ENCODE data around the gene NFYC. TPM values are rescaled to one million over a fixed set of nuclear protein-coding genes. Genes with fewer than 3 reads are reported as not detected.

The NFYC gene
- total RNA-seq, 1 donor from 2014 or later: 38.0 TPM

DNA sequence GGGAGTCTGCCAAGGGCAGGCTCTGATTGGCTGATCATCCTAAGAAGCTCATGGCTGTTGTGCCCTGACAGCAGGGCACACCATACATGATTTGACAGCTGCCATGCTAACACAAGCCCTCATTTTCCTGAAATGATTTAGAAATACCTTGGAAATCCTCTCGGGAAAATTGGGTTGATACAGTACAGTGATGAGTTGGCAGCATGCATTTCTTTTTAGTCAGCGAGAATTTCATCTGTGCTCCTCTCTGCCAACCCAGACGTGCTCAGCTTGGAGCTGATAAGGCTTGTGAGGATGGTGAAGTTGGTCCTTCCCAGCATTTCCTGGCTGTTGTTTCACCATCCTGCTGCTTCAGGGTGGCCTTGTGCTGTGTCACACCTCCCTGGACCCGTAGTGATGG is 69.5 kb downstream of the NFYC start:
- no peaks in the 10 kb centered on the region for H3K36me3 ChIP-seq
- TF ChIP-seq, protein P1, sequence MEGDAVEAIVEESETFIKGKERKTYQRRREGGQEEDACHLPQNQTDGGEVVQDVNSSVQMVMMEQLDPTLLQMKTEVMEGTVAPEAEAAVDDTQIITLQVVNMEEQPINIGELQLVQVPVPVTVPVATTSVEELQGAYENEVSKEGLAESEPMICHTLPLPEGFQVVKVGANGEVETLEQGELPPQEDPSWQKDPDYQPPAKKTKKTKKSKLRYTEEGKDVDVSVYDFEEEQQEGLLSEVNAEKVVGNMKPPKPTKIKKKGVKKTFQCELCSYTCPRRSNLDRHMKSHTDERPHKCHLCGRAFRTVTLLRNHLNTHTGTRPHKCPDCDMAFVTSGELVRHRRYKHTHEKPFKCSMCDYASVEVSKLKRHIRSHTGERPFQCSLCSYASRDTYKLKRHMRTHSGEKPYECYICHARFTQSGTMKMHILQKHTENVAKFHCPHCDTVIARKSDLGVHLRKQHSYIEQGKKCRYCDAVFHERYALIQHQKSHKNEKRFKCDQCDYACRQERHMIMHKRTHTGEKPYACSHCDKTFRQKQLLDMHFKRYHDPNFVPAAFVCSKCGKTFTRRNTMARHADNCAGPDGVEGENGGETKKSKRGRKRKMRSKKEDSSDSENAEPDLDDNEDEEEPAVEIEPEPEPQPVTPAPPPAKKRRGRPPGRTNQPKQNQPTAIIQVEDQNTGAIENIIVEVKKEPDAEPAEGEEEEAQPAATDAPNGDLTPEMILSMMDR (IDR thresholded peaks at IDR 0.05): no peak
- TF ChIP-seq EZH2phosphoT487 (IDR thresholded peaks at IDR 0.05) (no peak), EZH2 (IDR thresholded peaks at IDR 0.05) (no peak)
- no peak overlapping the region for H3K4me3 ChIP-seq

DNA sequence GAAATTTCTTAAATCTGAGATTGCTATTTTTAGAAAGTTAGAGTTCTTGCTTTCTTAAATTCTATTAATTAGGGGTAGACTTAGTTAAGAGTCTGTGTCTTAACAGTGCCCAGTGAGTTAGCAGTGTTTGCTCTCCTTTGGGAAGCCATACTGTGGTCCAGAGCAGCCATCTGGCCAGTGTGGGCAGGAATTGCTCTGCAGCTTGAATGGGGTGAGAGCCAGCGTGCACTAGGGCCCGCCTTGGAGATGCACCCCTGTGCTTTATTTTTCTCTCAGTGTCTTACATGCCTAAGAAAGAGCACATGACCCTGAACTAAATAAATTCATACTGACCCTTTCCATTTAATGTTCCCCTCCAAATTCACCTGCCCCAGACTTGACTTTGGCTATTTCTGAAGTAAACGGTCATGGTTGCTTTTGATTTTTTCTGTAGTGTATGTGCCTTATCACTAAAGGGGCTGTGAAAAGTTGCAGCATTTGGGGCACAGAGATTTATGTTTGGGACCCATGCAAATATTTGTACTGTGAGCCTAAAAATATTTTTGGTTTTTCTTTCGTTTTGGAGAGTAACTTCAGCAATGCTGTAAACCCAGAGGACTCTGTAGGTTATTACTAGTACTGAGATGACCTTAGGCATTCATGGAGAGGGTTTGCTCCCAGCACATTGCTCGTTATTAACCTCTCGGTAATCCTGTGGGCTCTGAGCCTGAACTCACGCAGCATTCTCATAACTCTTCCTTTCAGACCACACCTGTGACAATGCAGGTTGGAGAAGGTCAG is 70.8 kb downstream of the NFYC start:
- H3K27me3 ChIP-seq: no peaks in the 10 kb centered on the region
- no peak overlapping the region for H3K4me3 ChIP-seq
- DNase-seq (ENCODE audit: low spot score): no peak
- no peaks in the 10 kb centered on the region for H3K79me2 ChIP-seq (ENCODE audit: low read depth)
- H3K36me3 ChIP-seq: no peaks in the 10 kb centered on the region
- no peaks in the 10 kb centered on the region for H3K9me3 ChIP-seq (ENCODE audit: low read depth)
- H3K9me3 Mint-ChIP-seq: no peaks in the 10 kb centered on the region
- H3K27ac Mint-ChIP-seq: no peak overlapping the region
- peaks cover 6% of the 10 kb centered on the region for H4K20me1 ChIP-seq (ENCODE audit: low read depth)
- H3K4me2 ChIP-seq: no peak overlapping the region
- H3K9ac ChIP-seq: no peak overlapping the region
- peaks cover 3% of the 10 kb centered on the region for H3K27me3 Mint-ChIP-seq (ENCODE audit: insufficient read depth, low read depth)
- no peak overlapping the region for H3K4me3 Mint-ChIP-seq
- H3F3A ChIP-seq (ENCODE audit: low read depth): no peaks in the 10 kb centered on the region
- peaks cover 5% of the 10 kb centered on the region for H3K4me1 Mint-ChIP-seq
- TF ChIP-seq, protein P1 (IDR thresholded peaks at IDR 0.05): no peak
- TF ChIP-seq EZH2phosphoT487 (IDR thresholded peaks at IDR 0.05): no peak
- no peak for TF ChIP-seq EZH2 (IDR thresholded peaks at IDR 0.05)
- H3K36me3 Mint-ChIP-seq: peaks cover 37% of the 10 kb centered on the region
- no peak overlapping the region for H3K27ac ChIP-seq
- H2AFZ ChIP-seq (replicated peaks): no peak overlapping the region
- no peaks in the 10 kb centered on the region for H3K4me1 ChIP-seq

More for the DNA sequence above, 69.5 kb downstream of the NFYC start:
- Mint-ChIP-seq H3K9me3 (no peaks in the 10 kb centered on the region), H3K27ac (no peak overlapping the region), H3K4me3 (no peak overlapping the region), H3K4me1 (peaks cover 5% of the 10 kb centered on the region), H3K36me3 (peaks cover 30% of the 10 kb centered on the region), H3K27me3 (ENCODE audit: insufficient read depth, low read depth) (peaks cover 3% of the 10 kb centered on the region)
- Histone ChIP-seq H3K9ac (no peak overlapping the region), H3K9me3 (ENCODE audit: low read depth) (no peaks in the 10 kb centered on the region), H3F3A (ENCODE audit: low read depth) (no peaks in the 10 kb centered on the region), H3K27me3 (no peaks in the 10 kb centered on the region), H3K4me1 (no peaks in the 10 kb centered on the region), H3K79me2 (ENCODE audit: low read depth) (no peaks in the 10 kb centered on the region), H3K4me2 (no peak overlapping the region), H2AFZ (replicated peaks) (no peak overlapping the region), H3K27ac (no peak overlapping the region), H4K20me1 (ENCODE audit: low read depth) (peaks cover 6% of the 10 kb centered on the region)
- no peak for DNase-seq (ENCODE audit: low spot score)

DNA sequence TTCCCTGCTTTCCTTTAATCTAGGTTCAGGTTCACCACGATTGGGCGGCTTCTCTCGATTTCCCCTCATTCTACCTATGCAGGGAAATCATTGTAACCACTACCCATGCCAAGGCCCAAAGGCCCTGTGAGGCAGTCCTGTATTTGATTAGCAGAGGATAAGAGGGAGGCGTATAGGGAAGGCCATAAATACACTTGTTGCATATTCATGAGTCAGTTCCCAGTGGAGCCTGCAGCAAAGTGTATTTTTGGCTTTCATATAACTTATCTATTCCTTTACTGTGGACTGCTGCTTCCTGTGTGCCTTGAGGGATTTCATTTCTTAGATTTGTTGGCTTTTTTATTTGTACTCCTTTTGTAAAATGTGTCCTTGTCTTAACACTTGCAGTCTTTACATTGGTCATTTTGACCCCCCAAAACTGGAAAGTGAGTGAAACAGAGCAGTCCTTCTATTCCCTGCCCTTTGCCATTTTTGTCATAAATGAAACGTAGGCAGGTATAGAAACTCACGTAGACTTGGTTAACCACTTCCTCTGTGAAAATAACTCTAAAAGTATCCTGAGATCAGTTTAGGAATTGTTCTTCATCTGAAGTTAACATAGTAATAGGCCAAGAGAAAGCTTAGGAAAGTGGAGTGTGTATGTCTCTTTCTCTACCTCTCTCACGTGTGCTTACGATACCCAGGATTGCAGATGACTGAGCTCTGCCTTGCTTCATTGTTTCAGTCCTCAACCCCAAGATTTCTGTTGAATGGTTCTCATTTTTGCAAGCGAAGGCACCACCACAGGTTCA is 72.4 kb downstream of the NFYC start:
- no peak for TF ChIP-seq EZH2phosphoT487 (IDR thresholded peaks at IDR 0.05)
- H3K79me2 ChIP-seq (ENCODE audit: low read depth): no peaks in the 10 kb centered on the region
- no peak overlapping the region for H3K4me3 Mint-ChIP-seq
- H3K27me3 Mint-ChIP-seq (ENCODE audit: insufficient read depth, low read depth): peaks cover 3% of the 10 kb centered on the region
- H3K4me1 Mint-ChIP-seq: peaks cover 5% of the 10 kb centered on the region
- H3K27ac ChIP-seq: no peak overlapping the region
- H3K36me3 Mint-ChIP-seq: peaks cover 42% of the 10 kb centered on the region
- H3K9me3 ChIP-seq (ENCODE audit: low read depth): no peaks in the 10 kb centered on the region
- no peak overlapping the region for H3K9ac ChIP-seq
- no peaks in the 10 kb centered on the region for H3K36me3 ChIP-seq
- H3K4me1 ChIP-seq: no peaks in the 10 kb centered on the region
- H3K4me3 ChIP-seq: no peak overlapping the region
- no peak overlapping the region for H2AFZ ChIP-seq (replicated peaks)
- H3F3A ChIP-seq (ENCODE audit: low read depth): no peaks in the 10 kb centered on the region
- H4K20me1 ChIP-seq (ENCODE audit: low read depth): no peaks in the 10 kb centered on the region
- no peak overlapping the region for H3K27ac Mint-ChIP-seq
- H3K9me3 Mint-ChIP-seq: no peaks in the 10 kb centered on the region
- H3K4me2 ChIP-seq: no peak overlapping the region
- DNase-seq (ENCODE audit: low spot score): no peak
- H3K27me3 ChIP-seq: no peaks in the 10 kb centered on the region
